B cell (primary cell): ENCODE data around the gene FAM174C.

Source experiments
- CTCF ChIP-seq: fragments of 200-600 bp; IDR thresholded peaks from one replicate; pipeline ENCODE4 v1.8.0; 2022; ENCODE audit warnings: antibody characterized with exemption, mild to moderate bottlenecking
- EZH2 ChIP-seq: IDR thresholded peaks from 2 replicates; pipeline ENCODE4 v1.6.1; 2012; ENCODE audit warnings: borderline replicate concordance, low read depth, mild to moderate bottlenecking, moderate library complexity, low read length; ENCODE audit not compliant: insufficient read depth, poor library complexity, severe bottlenecking

GRCh38 chr19:1280636-1281568 is 5.6 kb downstream of the FAM174C start:
- no peak for TF ChIP-seq CTCF
- TF ChIP-seq EZH2 = no peak
